ENCODE measurements around the gene KCNQ1. TPM values are rescaled to one million over a fixed set of nuclear protein-coding genes. Genes with fewer than 3 reads are reported as not detected.

The KCNQ1 gene
- total RNA-seq (ENCODE audit: low replicate concordance), result 3.7 and 4.8 TPM in 2 replicates
- long read RNA-seq, partial matches to known transcripts, result 0 of 15 reads
- long read RNA-seq, other reads (novel, unspliced or antisense), result 15 of 15 reads

GRCh38 chr11:2444821-2445745 lies at the start of gene KCNQ1:
Gene KCNQ1 (plus strand): TSS chr11:2445008. CDS start chr11:2445099, 91 bp downstream.
- TF ChIP-seq CTCF (conservative IDR thresholded peaks at IDR 0.05), result peak; percentile 13
- Mint-ChIP-seq H3K36me3 (no peaks in the 10 kb centered on the region), H3K4me3 (peak within 1 kb of the TSS; percentile 82), H3K27me3 (peaks cover 62% of the 10 kb centered on the region), H3K9me3 (peaks cover 4% of the 10 kb centered on the region), H3K27ac (no peak within 1 kb of the TSS), H3K4me1 (ENCODE audit: unreplicated experiment) (no peaks in the 10 kb centered on the region)
- DNase-seq (ENCODE audit: extremely low spot score, unreplicated experiment), result no peak

GRCh38 chr11:2395211-2395730 lies 49.5 kb upstream of the KCNQ1 start:
- H3K27me3 Mint-ChIP-seq, result no peaks in the 10 kb centered on the region
- H3K4me1 Mint-ChIP-seq (ENCODE audit: unreplicated experiment), result peaks cover 2% of the 10 kb centered on the region
- no peaks in the 10 kb centered on the region for H3K9me3 Mint-ChIP-seq
- no peak overlapping the region for H3K27ac Mint-ChIP-seq
- no peak for TF ChIP-seq CTCF (conservative IDR thresholded peaks at IDR 0.05)
- no peak overlapping the region for H3K4me3 Mint-ChIP-seq
- DNase-seq (ENCODE audit: extremely low spot score, unreplicated experiment), result no peak
- H3K36me3 Mint-ChIP-seq, result no peaks in the 10 kb centered on the region

- Mint-ChIP-seq H3K9me3 (no peaks in the 10 kb centered on the region), H3K36me3 (no peaks in the 10 kb centered on the region), H3K27me3 (no peaks in the 10 kb centered on the region), H3K27ac (no peak overlapping the region), H3K4me1 (ENCODE audit: unreplicated experiment) (no peaks in the 10 kb centered on the region), H3K4me3 (no peak overlapping the region)
- DNase-seq (ENCODE audit: extremely low spot score, unreplicated experiment), result no peak
- no peak for TF ChIP-seq CTCF (conservative IDR thresholded peaks at IDR 0.05)
Measured at GRCh38 chr11:2395856-2396255, 49.0 kb upstream of the KCNQ1 start.

GRCh38 chr11:2396471-2396870 lies 48.3 kb upstream of the KCNQ1 start:
- H3K27ac Mint-ChIP-seq, result peak overlapping the region; percentile 48
- no peak for DNase-seq (ENCODE audit: extremely low spot score, unreplicated experiment)
- no peaks in the 10 kb centered on the region for H3K27me3 Mint-ChIP-seq
- H3K9me3 Mint-ChIP-seq, result no peaks in the 10 kb centered on the region
- no peak for TF ChIP-seq CTCF (conservative IDR thresholded peaks at IDR 0.05)
- H3K4me1 Mint-ChIP-seq (ENCODE audit: unreplicated experiment), result peaks cover 3% of the 10 kb centered on the region
- H3K36me3 Mint-ChIP-seq, result peaks cover 2% of the 10 kb centered on the region
- no peak overlapping the region for H3K4me3 Mint-ChIP-seq

- Mint-ChIP-seq H3K4me1 (ENCODE audit: unreplicated experiment) (peaks cover 4% of the 10 kb centered on the region), H3K27ac (peak overlapping the region; percentile 48), H3K36me3 (peaks cover 3% of the 10 kb centered on the region), H3K9me3 (no peaks in the 10 kb centered on the region), H3K27me3 (no peaks in the 10 kb centered on the region), H3K4me3 (no peak overlapping the region)
- no peak for TF ChIP-seq CTCF (conservative IDR thresholded peaks at IDR 0.05)
- DNase-seq (ENCODE audit: extremely low spot score, unreplicated experiment), result no peak
Measured at GRCh38 chr11:2397005-2397404, 47.8 kb upstream of the KCNQ1 start.

Measured in type B pancreatic cell (in vitro differentiated cells).